ENCODE measurements around the gene CAMK2N1. TPM values are rescaled to one million over a fixed set of nuclear protein-coding genes. Genes with fewer than 3 reads are reported as not detected.

CAMK2N1 gene
- polyA plus RNA-seq, 1 experiment, result 83.1 TPM

DNA sequence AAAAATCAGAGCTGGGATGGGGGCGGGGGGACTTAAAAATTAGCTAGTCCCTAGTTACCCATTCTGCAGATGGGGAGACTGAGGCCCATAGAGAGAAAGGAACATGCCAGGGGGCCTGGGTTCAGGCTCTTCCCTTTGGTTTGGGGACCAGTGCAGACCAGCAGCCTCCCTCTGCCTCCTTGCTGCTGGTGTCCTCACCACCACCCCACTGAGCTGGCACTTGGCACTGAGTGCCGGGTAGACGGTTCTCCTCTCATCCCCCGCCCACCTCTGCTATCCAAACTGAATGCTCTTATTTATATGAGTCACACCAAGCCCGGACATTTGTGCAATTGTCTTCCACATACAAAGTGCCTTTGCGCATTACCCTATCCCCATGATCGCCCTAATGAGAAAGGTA lies 39.2 kb downstream of the CAMK2N1 start:
- ChIA-PET POLR2A (no interaction called here), CTCF (no interaction called here)
- no peak overlapping the region for H3K4me3 ChIP-seq (ENCODE audit: low read depth, low read length)
- H3K27me3 ChIP-seq (ENCODE audit: control insufficient read depth, insufficient read depth, low read length), result peaks cover 7% of the 10 kb centered on the region
- H3K27ac ChIP-seq (ENCODE audit: low read depth, low read length), result no peak overlapping the region
- DNase-seq (ENCODE audit: low read depth, low spot score), result no peak
- no peak for TF ChIP-seq CTCF (IDR thresholded peaks at IDR 0.05; ENCODE audit: low read depth, low read length)
- H3K9me3 ChIP-seq (ENCODE audit: control insufficient read depth, insufficient read depth, low read length), result no peaks in the 10 kb centered on the region

- TF ChIP-seq CTCF (IDR thresholded peaks at IDR 0.05; ENCODE audit: low read depth, low read length), result no peak
- no peak for DNase-seq (ENCODE audit: low read depth, low spot score)
- ChIA-PET CTCF (interaction anchor here (0.9 to 1.0 kb wide), 2 partner anchors 16 to 234 kb away, joined by 3 read pairs; no protein-coding TSS in a partner anchor), POLR2A (no interaction called here)
- Histone ChIP-seq H3K4me3 (ENCODE audit: low read depth, low read length) (no peak overlapping the region), H3K9me3 (ENCODE audit: control insufficient read depth, insufficient read depth, low read length) (no peaks in the 10 kb centered on the region), H3K27me3 (ENCODE audit: control insufficient read depth, insufficient read depth, low read length) (peaks cover 7% of the 10 kb centered on the region), H3K27ac (ENCODE audit: low read depth, low read length) (no peak overlapping the region)
These were observed 40.1 kb downstream of the CAMK2N1 start for GRCh38 chr1:20445956-20446355.

- H3K27me3 ChIP-seq (ENCODE audit: control insufficient read depth, insufficient read depth, low read length), result peaks cover 5% of the 10 kb centered on the region
- H3K4me3 ChIP-seq (ENCODE audit: low read depth, low read length), result no peak overlapping the region
- TF ChIP-seq CTCF (IDR thresholded peaks at IDR 0.05; ENCODE audit: low read depth, low read length), result no peak
- ChIA-PET POLR2A (no interaction called here), CTCF (no interaction called here)
- no peaks in the 10 kb centered on the region for H3K9me3 ChIP-seq (ENCODE audit: control insufficient read depth, insufficient read depth, low read length)
- no peak overlapping the region for H3K27ac ChIP-seq (ENCODE audit: low read depth, low read length)
- no peak for DNase-seq (ENCODE audit: low read depth, low spot score)
These were observed 42.1 kb downstream of the CAMK2N1 start for GRCh38 chr1:20443703-20444586.

DNA sequence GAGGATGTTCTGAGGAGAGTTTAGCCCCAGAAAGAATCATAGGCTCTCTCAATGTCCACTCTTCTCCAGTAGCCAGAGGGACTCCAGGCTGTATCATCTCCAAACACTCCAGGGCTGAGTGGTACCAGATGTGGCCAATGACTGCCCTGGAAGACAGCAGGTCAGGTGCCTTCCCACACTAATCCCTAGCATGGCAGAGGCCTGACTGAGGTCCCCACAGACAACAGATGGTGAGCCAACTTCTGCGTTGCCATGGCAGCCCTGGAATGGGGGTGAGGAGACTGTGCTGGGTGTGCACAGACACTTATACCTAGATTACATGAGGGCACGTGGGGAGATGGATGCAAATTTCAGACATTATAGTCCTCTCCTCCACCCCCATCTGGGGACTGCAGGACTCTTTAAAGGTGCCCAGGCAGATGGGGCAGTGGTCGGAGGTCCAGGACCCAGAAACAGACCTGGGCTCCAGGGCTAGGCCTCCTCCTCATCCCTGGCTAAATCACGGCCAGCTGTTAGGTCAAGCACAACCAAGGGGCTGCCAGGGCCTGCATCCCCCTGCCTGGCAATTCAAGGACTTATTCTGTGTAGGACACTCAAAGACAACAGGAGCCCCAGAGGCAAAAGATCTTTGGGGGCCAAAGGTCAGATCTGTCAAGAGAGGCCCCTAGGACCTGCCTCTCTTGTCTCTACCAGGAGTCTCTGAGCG lies 42.9 kb downstream of the CAMK2N1 start:
- Histone ChIP-seq H3K27me3 (ENCODE audit: control insufficient read depth, insufficient read depth, low read length) (peaks cover 12% of the 10 kb centered on the region), H3K27ac (ENCODE audit: low read depth, low read length) (no peak overlapping the region), H3K4me3 (ENCODE audit: low read depth, low read length) (no peak overlapping the region), H3K9me3 (ENCODE audit: control insufficient read depth, insufficient read depth, low read length) (no peaks in the 10 kb centered on the region)
- TF ChIP-seq CTCF (IDR thresholded peaks at IDR 0.05; ENCODE audit: low read depth, low read length), result no peak
- no peak for DNase-seq (ENCODE audit: low read depth, low spot score)
- POLR2A ChIA-PET, result no interaction called here
- CTCF ChIA-PET, result no interaction called here

DNA sequence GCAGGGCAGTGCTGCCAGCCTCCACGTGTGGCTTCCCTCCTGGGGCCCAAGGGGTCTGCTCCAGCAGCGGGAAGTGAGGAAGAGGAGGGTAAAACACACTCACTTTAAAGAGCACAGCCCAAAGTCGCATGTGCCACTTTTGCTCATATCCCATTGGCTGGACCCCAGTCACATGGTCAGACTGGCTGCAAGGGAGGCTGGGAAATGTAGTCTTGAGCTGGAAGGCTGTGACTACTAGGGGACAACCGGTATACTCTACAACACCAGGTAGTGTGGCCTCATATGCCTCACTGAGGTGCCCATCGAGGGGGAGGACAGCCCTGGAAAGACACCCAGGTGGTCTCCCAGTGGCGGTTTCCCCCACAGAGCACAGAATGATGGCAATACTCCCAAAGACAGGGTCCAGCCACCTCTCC lies 45.2 kb downstream of the CAMK2N1 start:
- Histone ChIP-seq H3K27ac (ENCODE audit: low read depth, low read length) (no peak overlapping the region), H3K27me3 (ENCODE audit: control insufficient read depth, insufficient read depth, low read length) (peaks cover 22% of the 10 kb centered on the region), H3K9me3 (ENCODE audit: control insufficient read depth, insufficient read depth, low read length) (no peaks in the 10 kb centered on the region), H3K4me3 (ENCODE audit: low read depth, low read length) (no peak overlapping the region)
- ChIA-PET CTCF (interaction anchor here (1.3 kb wide), 1 partner anchor 10 kb away, joined by 5 read pairs; no protein-coding TSS in a partner anchor), POLR2A (no interaction called here)
- no peak for TF ChIP-seq CTCF (IDR thresholded peaks at IDR 0.05; ENCODE audit: low read depth, low read length)
- no peak for DNase-seq (ENCODE audit: low read depth, low spot score)

All from AG04450 (cell line).